Muscle layer of duodenum (tissue), 2 donors: ENCODE measurements around the gene CRACR2B.

Experiments
- H3K27ac ChIP-seq: one replicate; pipeline ENCODE4 v1.7.0; 2013; ENCODE audit warnings: mild to moderate bottlenecking, low read length
- H3K27me3 ChIP-seq: one replicate; pipeline ENCODE4 v1.7.0; 2013; ENCODE audit warnings: low read depth, mild to moderate bottlenecking, control low read depth, low read length
- H3K36me3 ChIP-seq, 2 donors: one replicate each; pipeline ENCODE4 v1.7.0; 2013; ENCODE audit warnings: low read length in 2 of 2, control low read depth in 1 of 2, mild to moderate bottlenecking in 1 of 2; ENCODE audit not compliant: insufficient read depth in 2 of 2, control insufficient read depth in 1 of 2
- H3K4me1 ChIP-seq, 2 donors: one replicate each; pipeline ENCODE4 v1.7.0; 2013; ENCODE audit warnings: low read length in 2 of 2, mild to moderate bottlenecking in 2 of 2, control low read depth in 1 of 2, moderate library complexity in 1 of 2; ENCODE audit not compliant: insufficient read depth in 2 of 2, control insufficient read depth in 1 of 2
- H3K4me3 ChIP-seq, 2 donors: one replicate each; pipeline ENCODE4 v1.7.0; 2013; ENCODE audit warnings: low read length in 2 of 2, low read depth in 1 of 2, mild to moderate bottlenecking in 1 of 2
- H3K9me3 ChIP-seq, 2 donors: one replicate each; pipeline ENCODE4 v1.7.0; 2013; ENCODE audit warnings: low read length in 2 of 2, control low read depth in 1 of 2, mild to moderate bottlenecking in 1 of 2; ENCODE audit not compliant: control insufficient read depth in 1 of 2
- donor health status: healthy.

The CRACR2B gene

GRCh38 chr11:827897-828192 is at the start of gene CRACR2B:
TSS of gene CRACR2B (plus strand) at chr11:827919. CDS start at chr11:828608, 689 bp downstream.
- H3K27me3 ChIP-seq = no peaks in the 10 kb centered on the region
- H3K27ac ChIP-seq = peak within 1 kb of the TSS; percentile 72
- peaks cover 0 to 29% of the 10 kb centered on the region in 2 donors for H3K36me3 ChIP-seq
- H3K4me1 ChIP-seq = peaks cover 0 to 57% of the 10 kb centered on the region in 2 donors
- H3K4me3 ChIP-seq = peak within 1 kb of the TSS in 1 of 2 donors; percentile 44
- H3K9me3 ChIP-seq = no peaks in the 10 kb centered on the region

GRCh38 chr11:778976-779954 is 48.5 kb upstream of the CRACR2B start:
- Histone ChIP-seq H3K27ac (no peak overlapping the region), H3K27me3 (no peaks in the 10 kb centered on the region), H3K4me1 (peaks cover 4 to 37% of the 10 kb centered on the region in 2 donors), H3K36me3 (no peaks in the 10 kb centered on the region), H3K4me3 (no peak overlapping the region), H3K9me3 (no peaks in the 10 kb centered on the region)

DNA sequence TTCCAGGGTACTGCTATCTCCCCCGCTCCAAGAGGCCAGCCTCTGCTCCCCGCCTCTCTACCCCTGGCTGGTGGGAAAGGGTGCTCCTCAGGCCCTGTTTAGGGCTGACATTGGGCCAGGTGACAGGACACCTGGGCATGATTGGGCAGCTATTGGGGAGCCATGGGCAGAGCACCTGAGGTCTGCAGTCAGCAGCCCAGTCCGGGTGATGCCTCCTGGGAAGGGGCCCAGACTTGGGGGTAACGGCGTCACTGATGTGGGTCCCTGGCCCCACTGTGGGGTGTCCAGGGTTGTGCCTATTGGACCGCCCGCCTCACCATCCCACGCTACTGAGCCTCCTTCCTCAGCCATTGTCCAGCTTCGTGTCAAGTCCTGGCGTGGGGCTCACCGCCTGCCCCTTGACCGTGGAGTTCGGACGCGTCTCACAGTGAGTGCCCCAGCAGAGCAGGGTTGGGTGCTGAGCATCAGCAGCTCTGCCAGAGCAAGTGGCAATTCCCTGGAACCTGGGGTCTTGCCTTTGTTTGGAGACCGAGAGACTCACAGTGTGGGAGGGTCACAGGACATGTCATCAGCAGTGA is 47.7 kb upstream of the CRACR2B start:
- Histone ChIP-seq H3K27ac (no peak overlapping the region), H3K27me3 (no peaks in the 10 kb centered on the region), H3K36me3 (no peaks in the 10 kb centered on the region), H3K4me1 (peaks cover 4 to 33% of the 10 kb centered on the region in 2 donors), H3K9me3 (no peaks in the 10 kb centered on the region), H3K4me3 (no peak overlapping the region)

DNA sequence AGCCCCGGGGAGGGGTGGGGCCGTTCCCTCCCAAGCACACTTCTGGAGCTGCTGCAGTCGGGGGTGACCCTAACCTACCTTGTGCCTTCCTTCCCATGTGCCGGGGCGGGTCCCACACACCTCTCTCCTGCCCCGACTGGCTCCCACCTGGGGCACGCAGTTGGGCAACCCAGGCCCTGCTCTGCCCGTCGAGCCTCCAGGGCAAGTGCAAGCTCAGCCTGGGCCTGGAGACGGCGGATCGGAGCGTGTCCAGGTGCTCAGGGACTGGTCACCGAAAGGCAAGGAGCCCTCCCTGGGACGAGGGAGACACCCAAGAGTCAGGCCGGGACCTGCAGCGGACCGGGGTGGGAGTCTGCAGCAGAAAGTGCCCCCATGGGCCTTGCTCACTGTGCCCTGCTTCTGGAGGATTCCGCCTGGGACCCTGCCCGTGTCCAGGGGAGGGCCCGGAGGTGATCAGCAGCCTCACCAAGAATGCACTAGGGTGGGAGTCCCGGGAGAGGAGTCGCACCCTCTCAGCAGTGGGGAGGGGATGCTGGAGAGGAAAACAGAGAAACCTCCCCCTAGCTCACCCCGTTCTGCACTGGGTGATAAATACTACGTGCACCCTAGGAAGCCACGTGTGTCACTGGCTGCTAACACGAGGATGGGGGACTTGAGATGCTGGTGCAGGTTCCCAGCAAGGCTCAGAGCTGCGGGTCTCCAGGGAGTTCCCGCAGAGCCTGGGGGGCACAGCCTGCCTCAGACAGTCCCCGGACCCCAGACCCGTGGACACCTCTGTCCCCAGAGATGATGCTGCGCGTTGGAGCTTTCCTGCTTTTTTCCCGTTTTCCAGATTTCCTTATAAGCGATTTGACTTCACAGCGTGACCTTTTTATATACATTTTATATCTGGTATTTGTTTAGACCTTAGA is 45.2 kb upstream of the CRACR2B start:
- H3K9me3 ChIP-seq = no peaks in the 10 kb centered on the region
- H3K27me3 ChIP-seq = no peaks in the 10 kb centered on the region
- peaks cover 0 to 15% of the 10 kb centered on the region in 2 donors for H3K4me1 ChIP-seq
- no peak overlapping the region for H3K27ac ChIP-seq
- no peak overlapping the region for H3K4me3 ChIP-seq
- no peaks in the 10 kb centered on the region for H3K36me3 ChIP-seq

DNA sequence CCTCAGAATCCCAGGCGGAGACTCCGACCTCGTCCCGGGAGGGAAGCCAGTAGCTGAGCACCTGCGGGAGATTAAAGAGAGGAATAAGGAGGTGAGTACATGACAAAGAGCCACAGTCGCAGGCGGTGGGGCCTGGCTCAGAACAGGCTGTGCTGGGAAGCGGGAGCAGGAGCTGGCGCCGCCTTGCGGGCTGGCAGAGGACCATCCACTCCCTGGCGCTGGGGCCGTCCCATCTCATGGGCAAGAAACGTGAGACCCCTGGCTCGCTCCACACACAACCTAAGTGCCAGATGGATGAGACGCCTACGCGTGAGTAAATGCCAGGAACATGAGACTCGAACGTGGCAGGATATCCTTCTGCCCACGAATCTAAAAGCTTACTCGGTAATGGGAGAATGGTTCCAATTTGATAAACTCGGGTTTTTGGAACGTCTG is 44.1 kb upstream of the CRACR2B start:
- Histone ChIP-seq H3K4me1 (peaks cover 0 to 10% of the 10 kb centered on the region in 2 donors), H3K9me3 (no peaks in the 10 kb centered on the region), H3K27me3 (no peaks in the 10 kb centered on the region), H3K36me3 (no peaks in the 10 kb centered on the region), H3K27ac (no peak overlapping the region), H3K4me3 (no peak overlapping the region)

DNA sequence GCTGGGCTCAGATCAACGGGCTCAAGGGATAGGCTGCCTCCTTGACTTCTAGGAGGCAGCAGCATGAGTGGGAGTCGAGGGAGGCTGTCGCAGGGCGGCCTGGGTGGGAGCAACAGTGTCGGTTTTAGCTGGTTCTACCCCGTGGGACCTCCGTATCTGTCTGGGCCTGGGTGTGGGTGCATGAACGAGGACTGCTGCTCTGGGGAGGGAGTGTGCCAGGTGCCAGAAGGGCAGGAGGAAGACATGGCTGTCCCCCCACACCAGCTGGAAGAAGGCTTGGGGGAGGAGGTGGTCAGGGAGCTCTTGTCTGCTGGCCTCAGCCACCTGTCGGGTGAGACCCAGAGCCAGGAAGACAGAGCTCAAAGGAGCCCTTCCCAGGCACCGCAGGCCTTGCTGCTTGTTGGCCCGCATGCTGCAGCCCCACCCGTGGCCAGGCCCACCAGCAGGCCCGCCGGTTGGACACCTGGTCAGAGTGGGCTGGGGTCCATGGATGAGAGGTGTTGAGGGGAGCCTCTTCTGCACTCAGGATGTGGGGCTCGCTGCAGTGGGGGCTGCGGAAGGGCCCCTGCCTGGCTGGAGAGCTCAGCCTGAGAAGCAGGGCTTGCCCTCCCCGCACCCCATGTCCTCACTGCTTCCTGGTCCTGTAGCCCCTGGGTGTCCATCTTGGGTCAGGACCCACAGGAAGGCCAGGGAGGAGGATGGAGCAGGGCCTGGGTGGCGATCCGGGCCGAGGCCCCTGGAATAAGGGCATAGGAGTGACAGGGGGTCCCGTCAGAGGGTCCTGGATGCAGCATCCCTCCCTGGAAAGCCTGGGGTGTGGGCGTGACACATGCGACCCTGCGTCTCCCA is 41.3 kb upstream of the CRACR2B start:
- Histone ChIP-seq H3K36me3 (peaks cover 0 to under 1% of the 10 kb centered on the region in 2 donors), H3K4me3 (no peak overlapping the region), H3K27me3 (peaks cover 7% of the 10 kb centered on the region), H3K4me1 (peaks cover 0 to 19% of the 10 kb centered on the region in 2 donors), H3K27ac (no peak overlapping the region), H3K9me3 (no peaks in the 10 kb centered on the region)

- H3K4me1 ChIP-seq = peaks cover 0 to 19% of the 10 kb centered on the region in 2 donors
- no peak overlapping the region for H3K27ac ChIP-seq
- peaks cover 0 to 8% of the 10 kb centered on the region in 2 donors for H3K36me3 ChIP-seq
- H3K4me3 ChIP-seq = no peak overlapping the region
- peaks cover 7% of the 10 kb centered on the region for H3K27me3 ChIP-seq
- no peaks in the 10 kb centered on the region for H3K9me3 ChIP-seq
Measured at GRCh38 chr11:787084-787675, 40.5 kb upstream of the CRACR2B start.

DNA sequence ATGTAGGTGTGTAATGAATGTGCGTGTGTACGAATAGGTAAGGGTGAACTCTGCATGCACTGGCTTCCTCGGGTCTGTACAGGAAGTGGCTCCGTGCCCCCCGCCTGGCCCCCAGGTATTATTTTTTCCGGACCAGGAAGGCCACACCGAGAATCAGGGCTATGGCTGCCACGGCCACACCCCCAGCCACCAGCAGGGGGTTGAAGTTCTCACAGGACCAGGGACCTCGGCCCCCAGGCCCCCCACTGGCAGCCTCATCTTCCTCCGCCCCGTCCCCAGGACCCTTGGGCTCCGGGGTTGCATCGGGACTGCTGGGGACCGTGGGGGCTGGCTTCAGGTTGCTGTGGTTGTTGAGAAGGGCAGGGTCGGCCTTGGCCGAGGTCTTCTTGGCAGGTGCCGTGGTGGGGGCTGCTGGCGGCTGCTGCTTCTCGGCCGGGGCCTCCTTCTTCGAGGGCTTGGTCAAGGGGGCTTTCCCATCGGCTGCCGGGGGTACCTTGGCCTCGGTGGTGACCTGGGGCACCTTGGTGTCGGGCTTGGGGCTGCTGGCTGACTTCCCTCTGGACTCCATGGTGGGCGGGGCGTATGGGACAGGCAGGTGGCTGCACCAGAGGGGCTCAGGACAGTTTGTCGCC is 39.6 kb upstream of the CRACR2B start:
- no peaks in the 10 kb centered on the region for H3K9me3 ChIP-seq
- H3K36me3 ChIP-seq = peaks cover 0 to 17% of the 10 kb centered on the region in 2 donors
- H3K27ac ChIP-seq = no peak overlapping the region
- peaks cover 0 to 17% of the 10 kb centered on the region in 2 donors for H3K4me1 ChIP-seq
- H3K27me3 ChIP-seq = peaks cover 7% of the 10 kb centered on the region
- no peak overlapping the region for H3K4me3 ChIP-seq

DNA sequence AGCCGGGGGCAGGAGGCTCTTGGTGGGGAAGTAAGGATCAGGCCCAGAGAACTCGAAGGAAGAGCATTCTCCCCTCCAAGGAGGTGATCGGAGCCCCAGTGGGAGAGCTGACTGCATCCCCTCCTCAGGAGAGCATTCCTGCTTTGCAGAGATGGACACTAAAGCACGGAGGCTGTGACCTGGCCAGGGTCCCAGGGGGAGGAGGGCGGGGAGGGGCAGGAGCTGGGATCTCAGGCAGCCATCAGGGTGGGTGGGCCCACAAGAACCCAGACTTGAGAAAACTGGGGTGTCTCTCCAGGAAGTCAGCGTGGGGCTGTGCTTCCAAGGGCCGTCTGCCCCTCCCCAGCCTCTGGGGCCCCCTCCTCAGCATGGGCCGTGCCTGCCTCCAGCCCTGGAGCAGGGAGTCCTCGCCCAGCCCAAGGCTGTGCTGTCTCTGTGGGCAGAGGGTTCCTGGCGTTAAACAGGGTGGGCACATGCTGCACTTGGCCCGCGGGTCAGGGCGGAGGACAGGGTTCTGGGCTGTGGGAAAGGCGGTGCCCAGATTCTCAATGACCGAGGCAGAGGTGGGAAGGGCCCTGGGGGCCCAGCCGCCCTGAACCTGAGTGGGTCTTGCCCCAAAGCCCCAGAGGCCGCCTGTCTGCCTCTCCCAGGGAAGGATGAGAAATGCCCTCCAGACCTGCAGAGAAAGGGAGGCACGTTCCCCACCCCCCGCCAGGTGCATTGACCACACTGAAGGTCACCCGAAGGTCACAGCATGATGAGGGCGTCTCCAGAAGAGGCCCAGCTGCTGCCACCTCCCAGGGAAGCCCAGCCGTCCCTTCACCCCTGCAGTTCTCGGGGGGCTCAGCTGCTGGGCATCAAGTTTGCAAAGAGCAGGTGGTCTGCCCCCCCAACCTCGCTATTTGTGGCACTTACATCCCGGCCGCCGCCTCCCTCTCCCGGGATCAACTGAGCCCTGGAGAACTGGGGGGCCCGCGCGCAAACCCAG is 38.5 kb upstream of the CRACR2B start:
- Histone ChIP-seq H3K27ac (no peak overlapping the region), H3K4me1 (peaks cover 0 to 8% of the 10 kb centered on the region in 2 donors), H3K9me3 (no peaks in the 10 kb centered on the region), H3K4me3 (no peak overlapping the region), H3K27me3 (peaks cover 7% of the 10 kb centered on the region), H3K36me3 (peaks cover 0 to 20% of the 10 kb centered on the region in 2 donors)
